K562 (cell line): ENCODE measurements around the gene SLC6A6. TPM values are rescaled to one million over a fixed set of nuclear protein-coding genes. Genes with fewer than 3 reads are reported as not detected.
A peak's percentile ranks its signal among the peaks of the same experiment; 100 is the strongest.

Source experiments
- ARID3A ChIP-seq: IDR thresholded peaks from 2 replicates; pipeline ENCODE4 v1.6.1; 2012; ENCODE audit warnings: low read depth, low read length, improper control_type of control experiment, borderline replicate concordance
- ARNT ChIP-seq, 2 experiments: fragments of 450-650 bp; IDR thresholded peaks; 2 replicates each; pipeline ENCODE4 v1.6.1; 2016; ENCODE audit warnings: mild to moderate bottlenecking in 1 of 2
- BACH1 ChIP-seq: fragments of 200-800 bp; sonication (Bioruptor generic); IDR thresholded peaks from 2 replicates; pipeline ENCODE4 v1.6.1; 2016; ENCODE audit warnings: missing genetic modification characterization, missing compliant biosample characterization
- BRF1 ChIP-seq: IDR thresholded peaks from 3 replicates; pipeline ENCODE4 v1.6.1; 2011; ENCODE audit warnings: borderline replicate concordance, mild to moderate bottlenecking; ENCODE audit not compliant: insufficient read length; ENCODE audit errors: extremely low read depth
- BRF2 ChIP-seq: IDR thresholded peaks from 3 replicates; pipeline ENCODE4 v1.6.1; 2011; ENCODE audit warnings: borderline replicate concordance, mild to moderate bottlenecking; ENCODE audit not compliant: insufficient read length, insufficient read depth
- CBFA2T3 ChIP-seq: fragments of 450-650 bp; IDR thresholded peaks from 2 replicates; pipeline ENCODE4 v1.6.1; 2017
- ELK3 ChIP-seq: fragments of 450-650 bp; formaldehyde crosslinking; IDR thresholded peaks from 2 replicates; pipeline ENCODE4 v1.4.0; 2020; ENCODE audit warnings: mild to moderate bottlenecking
- ILF3 ChIP-seq: fragments of 450-650 bp; IDR thresholded peaks from 2 replicates; pipeline ENCODE4 v1.6.1; 2018; ENCODE audit warnings: antibody characterized with exemption, mild to moderate bottlenecking, moderate library complexity, borderline replicate concordance
- KLF10 ChIP-seq: fragments of 250-450 bp; sonication (Bioruptor Pico); IDR thresholded peaks from 2 replicates; pipeline ENCODE4 v1.6.1; 2021; ENCODE audit warnings: matching md5 sums
- MTA3 ChIP-seq: fragments of 450-650 bp; formaldehyde crosslinking; IDR thresholded peaks from 2 replicates; pipeline ENCODE4 v1.6.1; 2017; ENCODE audit warnings: mild to moderate bottlenecking, borderline replicate concordance
- MTF1 ChIP-seq: fragments of 250-450 bp; sonication (Bioruptor Pico); IDR thresholded peaks from 2 replicates; pipeline ENCODE4 v1.9.0; 2021; ENCODE audit warnings: moderate library complexity, mild to moderate bottlenecking, inconsistent platforms, borderline replicate concordance
- NFIX ChIP-seq: fragments of 250-450 bp; sonication (Bioruptor Pico); IDR thresholded peaks from 2 replicates; pipeline ENCODE4 v1.4.0; 2020; ENCODE audit warnings: low read depth, mild to moderate bottlenecking, moderate library complexity
- PML ChIP-seq: IDR thresholded peaks from 2 replicates; pipeline ENCODE4 v1.6.1; 2012; ENCODE audit warnings: low read length, inconsistent platforms
- PPARD ChIP-seq: fragments of 250-450 bp; sonication (Bioruptor Pico); IDR thresholded peaks from 2 replicates; pipeline ENCODE4 v1.8.0; 2022; ENCODE audit warnings: inconsistent platforms, mild to moderate bottlenecking, moderate library complexity
- SREBF2 ChIP-seq: sonication (generic); formaldehyde crosslinking; IDR thresholded peaks from 2 replicates; pipeline ENCODE4 v1.4.0; 2020; ENCODE audit warnings: mild to moderate bottlenecking, missing genetic modification reagents
- U2AF1 ChIP-seq: fragments of 200-400 bp; formaldehyde crosslinking; optimal IDR thresholded peaks from 2 replicates; pipeline ENCODE3; 2017; ENCODE audit warnings: mild to moderate bottlenecking, low read depth, low read length, moderate library complexity
- ZFP36 ChIP-seq: fragments of 150-350 bp; IDR thresholded peaks from 2 replicates; pipeline ENCODE4 v1.6.1; 2018; ENCODE audit warnings: low read length, low read depth; ENCODE audit not compliant: partially characterized antibody
- ZNF239 ChIP-seq: fragments of 250-450 bp; sonication (Bioruptor Pico); IDR thresholded peaks from 2 replicates; pipeline ENCODE4 v1.4.0; 2020; ENCODE audit warnings: mild to moderate bottlenecking
- ZNF431 ChIP-seq: sonication (generic); formaldehyde crosslinking; IDR thresholded peaks from 2 replicates; pipeline ENCODE4 v1.8.0; 2022; ENCODE audit warnings: mild to moderate bottlenecking, missing genetic modification reagents
- polyA plus RNA-seq, 8 experiments: library from polyadenylated mRNA; depleted of rRNA in 4 of 8; stranded (reverse) in 5 of 8; unstranded in 3 of 8; fragments of >200 nt; fragmentation: Nextera tagmentation in 2 of 8; fragmentation: Illumina TruSeq in 1 of 8; extraction: Ambion mirVana in 2 of 8; extraction: Trizol in 1 of 8; gene quantifications; 2 replicates each; pipeline versions ENCODE4 v1.2.1 to v1.2.3, GENCODE V29; 2011 to 2014; ENCODE audit warnings: inconsistent platforms in 1 of 8, missing spikeins in 1 of 8
- total RNA-seq, 7 experiments: library from RNA; depleted of rRNA in 6 of 7; stranded (reverse); fragments of >200 nt in 6 of 7; fragmentation: Illumina TruSeq in 2 of 7; extraction: Trizol in 2 of 7; gene quantifications; 2 replicates each; pipeline versions ENCODE4 v1.2.1 to v1.2.3, GENCODE V29; 2011 to 2021; ENCODE audit warnings: low replicate concordance in 1 of 7
- TF ChIP-seq, protein P1 (sequence below): sonication (generic); formaldehyde crosslinking; IDR thresholded peaks from 2 replicates; pipeline ENCODE4 v1.8.1; 2023; ENCODE audit warnings: mild to moderate bottlenecking, missing genetic modification reagents, moderate library complexity
- TF ChIP-seq, protein P2 (sequence below): fragments of 250-450 bp; sonication (Bioruptor Pico); IDR thresholded peaks from 2 replicates; pipeline ENCODE4 v1.5.0; 2021

SLC6A6 gene
- total and polyA plus RNA-seq, 9 of the 15 experiments (the other 6 are each of a cell fraction or from before 2014, with no cell fraction given): 12.3 to 203 (median 93.2) TPM

DNA sequence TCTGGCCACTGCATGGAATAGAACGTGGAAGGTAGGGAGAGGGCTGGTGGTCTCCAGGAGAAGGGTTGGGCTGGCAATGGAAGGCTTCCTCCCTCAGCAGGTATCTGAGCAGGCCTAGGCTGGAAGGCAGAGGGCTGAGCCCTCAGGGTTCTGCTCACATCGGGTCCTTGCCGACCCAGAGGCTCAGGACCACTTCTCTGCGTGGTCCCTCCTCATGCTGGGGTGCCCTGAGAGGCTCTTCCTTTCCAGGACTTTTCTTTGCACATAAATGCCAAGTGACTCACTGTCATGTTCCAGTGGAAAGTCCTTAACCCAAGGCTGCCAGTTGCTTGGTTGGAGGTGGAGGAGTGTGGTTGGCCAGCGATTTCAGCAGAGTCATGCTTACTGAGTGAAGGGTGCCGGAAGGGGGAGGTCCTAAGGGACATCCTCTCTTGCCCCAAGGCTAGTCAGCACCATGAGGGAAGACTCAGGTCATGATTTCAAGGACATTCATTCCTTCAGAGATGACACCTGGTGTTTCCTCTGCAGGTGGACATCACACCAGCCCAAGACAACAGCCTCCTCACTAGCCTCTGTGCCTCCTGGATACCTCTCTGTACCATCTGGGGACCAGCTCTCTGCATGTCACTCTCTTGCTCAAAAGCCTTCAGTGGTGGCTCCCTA lies 8.2 kb downstream of the SLC6A6 start (continued):
- TF ChIP-seq, protein P1, sequence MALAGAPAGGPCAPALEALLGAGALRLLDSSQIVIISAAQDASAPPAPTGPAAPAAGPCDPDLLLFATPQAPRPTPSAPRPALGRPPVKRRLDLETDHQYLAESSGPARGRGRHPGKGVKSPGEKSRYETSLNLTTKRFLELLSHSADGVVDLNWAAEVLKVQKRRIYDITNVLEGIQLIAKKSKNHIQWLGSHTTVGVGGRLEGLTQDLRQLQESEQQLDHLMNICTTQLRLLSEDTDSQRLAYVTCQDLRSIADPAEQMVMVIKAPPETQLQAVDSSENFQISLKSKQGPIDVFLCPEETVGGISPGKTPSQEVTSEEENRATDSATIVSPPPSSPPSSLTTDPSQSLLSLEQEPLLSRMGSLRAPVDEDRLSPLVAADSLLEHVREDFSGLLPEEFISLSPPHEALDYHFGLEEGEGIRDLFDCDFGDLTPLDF (CRISPR knock-in tag): no peak
- TF ChIP-seq BRF1: no peak
- TF ChIP-seq PML: peak; percentile 67; the same call in 1 of the 2 replicates
- TF ChIP-seq BRF2: no peak
- peak; percentile 44; the same call in 1 of the 2 replicates for TF ChIP-seq ZNF239
- TF ChIP-seq MTA3: peak; percentile 89; the same call in 1 of the 2 replicates
- TF ChIP-seq ZNF431 (CRISPR knock-in tag): no peak
- no peak for TF ChIP-seq SREBF2 (CRISPR knock-in tag)
- TF ChIP-seq ZFP36: no peak
- TF ChIP-seq KLF10: no peak
- TF ChIP-seq BACH1 (tag): peak; percentile 97
- TF ChIP-seq ILF3: no peak
- TF ChIP-seq MTF1 (CRISPR knock-in tag): no peak
- TF ChIP-seq, protein P2, sequence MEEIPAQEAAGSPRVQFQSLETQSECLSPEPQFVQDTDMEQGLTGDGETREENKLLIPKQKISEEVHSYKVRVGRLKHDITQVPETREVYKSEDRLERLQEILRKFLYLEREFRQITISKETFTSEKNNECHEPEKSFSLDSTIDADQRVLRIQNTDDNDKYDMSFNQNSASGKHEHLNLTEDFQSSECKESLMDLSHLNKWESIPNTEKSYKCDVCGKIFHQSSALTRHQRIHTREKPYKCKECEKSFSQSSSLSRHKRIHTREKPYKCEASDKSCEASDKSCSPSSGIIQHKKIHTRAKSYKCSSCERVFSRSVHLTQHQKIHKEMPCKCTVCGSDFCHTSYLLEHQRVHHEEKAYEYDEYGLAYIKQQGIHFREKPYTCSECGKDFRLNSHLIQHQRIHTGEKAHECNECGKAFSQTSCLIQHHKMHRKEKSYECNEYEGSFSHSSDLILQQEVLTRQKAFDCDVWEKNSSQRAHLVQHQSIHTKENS (CRISPR knock-in tag): no peak
- no peak for TF ChIP-seq ELK3 (CRISPR knock-in tag)
- no peak for TF ChIP-seq NFIX
- TF ChIP-seq ARID3A: 0 out of 2 replicates have a peak, but pooled peaks have one; percentile 9
- TF ChIP-seq ARNT (IDR thresholded peaks at IDR 0.05): no peak
- TF ChIP-seq CBFA2T3: 0 out of 2 replicates have a peak, but pooled peaks have one; percentile 31
- no peak for TF ChIP-seq PPARD (CRISPR knock-in tag)
- TF ChIP-seq U2AF1: no peak
